ENCODE results near the gene IFNA17.
A peak's percentile ranks its signal among the peaks of the same experiment; 100 is the strongest.
"Not testable (repeated sequence)": the region's sequence is repeated elsewhere in the genome, so short reads cannot be mapped to it uniquely, and the experiment has no call there.

IFNA17 gene

DNA sequence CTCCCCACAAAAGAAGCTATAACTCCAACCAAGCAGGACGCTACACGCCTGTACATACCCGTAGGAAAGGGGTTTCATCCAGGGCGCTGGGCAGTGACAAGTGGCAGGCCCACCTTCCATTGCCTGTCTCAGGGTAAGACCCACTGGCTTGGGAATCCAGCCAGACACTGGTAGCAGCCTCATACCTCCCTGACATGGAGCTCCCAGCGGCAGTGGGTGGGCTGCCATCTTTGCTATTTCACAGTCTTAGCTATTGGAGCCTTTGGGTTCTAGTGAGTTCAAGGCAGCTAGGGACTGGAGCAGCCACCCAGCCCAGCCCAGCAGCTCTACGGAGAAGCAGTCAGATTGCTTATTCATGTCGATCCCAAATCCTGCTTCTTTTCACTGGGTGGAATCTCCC is 17.7 kb downstream of the IFNA17 start:
- DNase-seq (ENCODE audit: low spot score) = no peak

DNA sequence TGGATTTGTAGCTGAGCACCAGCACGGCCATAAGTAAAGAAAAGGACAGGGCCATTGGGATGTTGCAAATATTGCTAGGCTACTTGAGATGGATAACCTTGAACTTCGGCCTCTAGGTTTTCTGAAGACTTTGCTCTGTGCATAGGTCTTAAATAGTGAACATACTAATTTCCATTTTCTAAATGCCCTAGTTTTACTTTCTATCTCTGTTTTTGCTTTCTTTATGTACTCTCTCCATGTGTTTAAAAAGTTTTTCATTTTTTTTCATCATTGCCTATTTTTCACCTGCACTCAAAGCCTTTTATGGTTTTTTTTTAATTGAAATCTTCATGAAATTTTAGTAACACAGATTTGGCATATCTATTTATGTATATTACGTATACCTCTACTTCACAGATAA is 21.0 kb downstream of the IFNA17 start, which contains the start of gene IFNA10:
Gene IFNA10, minus strand, starts transcription at position 101 of the 400 bp plus-strand sequence. Its CDS starts 46 bp downstream, at position 55.
- not testable (repeated sequence) for DNase-seq (ENCODE audit: low spot score)

DNA sequence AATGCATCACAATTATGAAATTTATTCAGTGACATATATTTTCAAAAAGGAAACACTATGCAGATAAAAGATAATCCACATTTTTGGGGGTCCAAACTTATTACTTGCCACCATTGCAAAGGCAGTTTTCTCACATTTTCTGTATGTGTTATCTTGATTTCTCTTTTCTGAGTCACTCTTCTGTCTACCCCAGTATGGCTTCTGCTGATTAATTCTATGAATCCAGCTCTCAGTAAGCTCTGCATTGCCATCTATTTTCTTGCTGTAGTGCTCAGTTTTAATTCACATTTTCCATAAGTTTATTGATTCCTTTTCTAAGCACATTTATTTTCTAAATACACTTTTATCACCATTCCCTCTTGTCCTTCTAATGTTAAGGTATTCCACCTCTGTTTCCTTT is 22.8 kb downstream of the IFNA17 start:
- DNase-seq (ENCODE audit: low spot score) = no peak

DNA sequence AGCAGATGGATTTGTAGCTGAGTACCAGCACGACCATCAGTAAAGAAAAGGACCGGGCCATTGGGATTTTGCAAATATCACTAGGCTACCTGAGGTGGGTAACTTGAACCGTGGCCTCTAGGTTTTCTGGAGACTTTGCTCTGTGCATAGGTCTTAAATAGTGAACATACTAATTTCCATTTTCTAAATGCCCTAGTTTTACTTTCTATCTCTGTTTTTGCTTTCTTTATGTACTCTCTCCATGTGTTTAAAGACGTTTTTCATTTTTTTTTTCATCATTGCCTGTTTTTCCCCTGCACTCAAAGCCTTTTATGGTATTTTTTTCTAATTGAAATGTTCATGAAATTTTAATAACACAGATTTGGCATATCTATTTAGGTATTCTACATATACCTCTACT is 25.9 kb downstream of the IFNA17 start, which contains the start of gene IFNA7:
Gene IFNA7, minus strand, starts transcription at position 101 of the 400 bp plus-strand sequence. Its CDS starts 40 bp downstream, at position 61.
- DNase-seq (ENCODE audit: low spot score) = not testable (repeated sequence)

DNA sequence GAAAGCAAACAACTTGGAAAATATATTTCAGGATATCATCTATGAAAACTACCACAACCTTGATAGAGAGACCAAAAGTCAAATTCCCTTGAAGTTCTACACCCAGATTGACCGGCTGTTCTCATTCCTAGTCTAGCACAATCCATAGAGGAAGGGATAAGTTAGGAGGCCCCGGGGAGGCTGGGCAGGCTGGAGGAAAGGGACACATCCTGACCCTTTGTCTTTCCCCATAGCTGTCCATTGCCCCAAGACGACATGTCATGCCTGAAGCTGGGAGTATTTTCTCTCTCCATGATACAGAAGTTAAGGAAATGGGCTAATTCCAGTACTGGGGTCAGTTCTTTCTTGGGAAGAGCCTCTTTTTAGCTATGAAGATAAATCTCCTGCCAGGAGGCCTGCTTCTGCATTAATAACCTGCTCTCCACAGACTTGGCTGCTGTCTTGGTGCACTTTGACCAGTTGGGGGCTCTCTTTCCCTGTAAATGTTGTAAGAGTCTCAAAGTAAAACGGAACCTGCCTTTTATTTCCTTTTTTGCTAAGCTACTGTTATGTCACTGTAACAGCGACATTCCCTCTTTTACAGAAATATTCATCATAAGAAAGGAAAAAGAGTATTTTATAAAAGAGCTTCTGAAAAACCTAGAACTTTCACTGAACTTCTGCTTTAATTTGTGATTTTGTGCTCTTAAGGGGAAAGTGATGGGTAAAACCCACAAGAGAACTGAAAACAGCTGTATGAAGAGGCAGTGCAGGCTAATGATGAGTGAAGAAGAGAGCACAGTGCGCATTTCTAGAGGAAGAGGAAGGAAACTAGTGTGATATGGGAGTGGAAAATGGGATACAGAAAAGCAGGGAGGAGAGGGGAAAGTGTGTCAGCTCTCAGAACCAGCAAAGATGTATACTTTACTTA is 32.9 kb downstream of the IFNA17 start:
- DNase-seq (ENCODE audit: low spot score) = peak; percentile 2

DNA sequence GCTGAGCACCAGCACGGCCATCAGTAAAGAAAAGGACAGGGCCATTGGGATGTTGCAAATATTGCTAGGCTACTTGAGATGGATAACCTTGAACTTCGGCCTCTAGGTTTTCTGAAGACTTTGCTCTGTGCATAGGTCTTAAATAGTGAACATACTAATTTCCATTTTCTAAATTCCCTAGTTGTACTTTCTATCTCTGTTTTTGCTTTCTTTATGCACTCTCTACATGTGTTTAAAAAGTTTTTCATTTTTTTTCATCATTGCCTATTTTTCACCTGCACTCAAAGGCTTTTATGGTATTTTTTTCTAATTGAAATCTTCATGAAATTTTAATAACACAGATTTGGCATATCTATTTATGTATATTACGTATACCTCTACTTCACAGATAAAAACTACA is 40.5 kb downstream of the IFNA17 start, which contains the start of gene IFNA4:
Gene IFNA4, minus strand, starts transcription at position 101 of the 400 bp plus-strand sequence. Its CDS starts 56 bp downstream, at position 45.
- not testable (repeated sequence) for DNase-seq (ENCODE audit: low spot score)

DNA sequence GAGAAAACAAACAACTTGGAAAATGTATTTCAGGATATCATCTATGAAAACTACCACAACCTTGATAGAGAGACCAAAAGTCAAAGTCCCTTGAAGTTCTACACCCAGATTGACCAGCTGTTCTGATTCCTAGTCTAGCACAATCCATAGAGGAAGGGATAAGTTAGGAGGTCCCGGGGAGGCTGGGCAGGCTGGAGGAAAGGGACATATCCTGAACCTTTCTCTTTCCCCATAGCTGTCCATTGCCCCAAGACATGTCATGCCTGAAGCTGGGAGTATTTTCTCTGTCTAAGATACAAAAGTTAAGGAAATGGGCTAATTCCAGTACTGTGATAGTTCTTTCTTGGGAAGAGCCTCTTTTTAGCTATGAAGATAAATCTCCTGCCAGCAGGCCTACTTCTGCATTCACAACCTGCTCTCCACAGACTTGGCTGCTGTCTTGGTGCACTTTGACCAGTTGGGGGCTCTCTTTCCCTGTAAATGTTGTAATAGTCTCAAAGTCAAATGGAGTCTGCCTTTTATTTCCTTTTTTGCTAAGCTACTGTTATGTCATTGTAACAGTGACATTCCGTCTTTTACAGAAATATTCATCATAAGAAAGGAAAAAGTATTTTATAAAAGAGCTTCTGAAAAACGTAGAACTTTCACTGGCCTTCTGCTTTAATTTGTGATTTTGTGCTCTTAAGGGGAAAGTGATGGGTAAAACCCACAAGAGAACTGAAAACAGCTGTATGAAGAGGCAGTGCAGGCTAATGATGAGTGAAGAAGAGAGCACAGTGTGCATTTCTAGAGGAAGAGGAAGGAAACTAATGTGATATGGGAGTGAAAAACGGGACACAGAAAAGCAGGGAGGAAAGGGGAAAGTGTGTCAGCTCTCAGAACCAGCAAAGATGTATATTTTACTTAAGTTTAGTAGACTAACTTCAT is 44.9 kb downstream of the IFNA17 start:
- DNase-seq (ENCODE audit: low spot score) = not testable (repeated sequence)
